Stimulated activated memory B cell treated with anti-CD40 and anti-IgM and Interleukin-4, amounts not matched to agents 10 μg/mL and 1 μg/mL and 100 μg/mL, for 72 hours (primary cell): Measurements from ENCODE around the gene FAM89B.

Experiments
- ATAC-seq: fragments of 150-1000 bp; cut with Tn5 transposase; 2 replicates; pipeline ENCODE4 v1.10.0; 2021
- H3K27ac Mint-ChIP-seq: one replicate; pipeline ENCODE4 v1.8.0; 2022; ENCODE audit warnings: mild to moderate bottlenecking, mixed read lengths
- H3K27me3 Mint-ChIP-seq: one replicate; pipeline ENCODE4 v1.8.0; 2022; ENCODE audit warnings: mixed read lengths
- H3K36me3 Mint-ChIP-seq: one replicate; pipeline ENCODE4 v1.8.0; 2022; ENCODE audit warnings: mixed read lengths
- H3K4me1 Mint-ChIP-seq: one replicate; pipeline ENCODE4 v1.8.0; 2022; ENCODE audit warnings: mixed read lengths
- H3K4me3 Mint-ChIP-seq: one replicate; pipeline ENCODE4 v1.8.0; 2022; ENCODE audit warnings: mild to moderate bottlenecking, moderate library complexity, mixed read lengths
- H3K9me3 Mint-ChIP-seq: one replicate; pipeline ENCODE4 v1.8.0; 2022; ENCODE audit warnings: mixed read lengths

FAM89B gene

GRCh38 chr11:65574109-65574810 lies 1.9 kb downstream of the FAM89B start:
- no peaks in the 10 kb centered on the region for H3K9me3 Mint-ChIP-seq
- no peaks in the 10 kb centered on the region for H3K27me3 Mint-ChIP-seq
- peak overlapping the region; percentile 90 for H3K4me3 Mint-ChIP-seq
- peak; percentile 59 for ATAC-seq
- peaks cover 16% of the 10 kb centered on the region for H3K36me3 Mint-ChIP-seq
- H3K27ac Mint-ChIP-seq, result peak overlapping the region; percentile 69
- H3K4me1 Mint-ChIP-seq, result peaks cover 72% of the 10 kb centered on the region

- Mint-ChIP-seq H3K27ac (peak overlapping the region; percentile 69), H3K4me3 (peak overlapping the region; percentile 82), H3K27me3 (no peaks in the 10 kb centered on the region), H3K36me3 (peaks cover 24% of the 10 kb centered on the region), H3K4me1 (peaks cover 70% of the 10 kb centered on the region), H3K9me3 (no peaks in the 10 kb centered on the region)
- ATAC-seq, result peak; percentile 0
Measured at GRCh38 chr11:65574811-65575567, 2.7 kb downstream of the FAM89B start.

GRCh38 chr11:65575568-65576231 lies 3.4 kb downstream of the FAM89B start, which contains the start of gene EHBP1L1:
Gene EHBP1L1, plus strand, starts transcription at chr11:65576053. Its CDS starts 250 bp downstream, at chr11:65576303.
- Mint-ChIP-seq H3K4me3 (peak within 1 kb of the TSS; percentile 85), H3K9me3 (no peaks in the 10 kb centered on the region), H3K27ac (peak within 1 kb of the TSS; percentile 69), H3K4me1 (peaks cover 64% of the 10 kb centered on the region), H3K27me3 (no peaks in the 10 kb centered on the region), H3K36me3 (peaks cover 29% of the 10 kb centered on the region)
- peak; percentile 56 for ATAC-seq

GRCh38 chr11:65576232-65576866 lies 4.0 kb downstream of the FAM89B start:
- H3K27ac Mint-ChIP-seq, result peak overlapping the region; percentile 69
- peaks cover 32% of the 10 kb centered on the region for H3K36me3 Mint-ChIP-seq
- ATAC-seq, result peak; percentile 0
- no peaks in the 10 kb centered on the region for H3K27me3 Mint-ChIP-seq
- H3K4me1 Mint-ChIP-seq, result peaks cover 57% of the 10 kb centered on the region
- peak overlapping the region; percentile 85 for H3K4me3 Mint-ChIP-seq
- no peaks in the 10 kb centered on the region for H3K9me3 Mint-ChIP-seq

- peaks cover 40% of the 10 kb centered on the region for H3K36me3 Mint-ChIP-seq
Measured at GRCh38 chr11:65576867-65577755, 4.8 kb downstream of the FAM89B start.

GRCh38 chr11:65577756-65578109 lies 5.4 kb downstream of the FAM89B start:
- Mint-ChIP-seq H3K27me3 (no peaks in the 10 kb centered on the region), H3K4me1 (peaks cover 56% of the 10 kb centered on the region), H3K9me3 (no peaks in the 10 kb centered on the region), H3K4me3 (peak overlapping the region; percentile 85), H3K27ac (peak overlapping the region; percentile 69), H3K36me3 (peaks cover 46% of the 10 kb centered on the region)
- no peak for ATAC-seq

More at GRCh38 chr11:65576867-65577755, 4.8 kb downstream of the FAM89B start:
- Mint-ChIP-seq H3K27ac (peak overlapping the region; percentile 69), H3K9me3 (no peaks in the 10 kb centered on the region), H3K4me3 (peak overlapping the region; percentile 85), H3K27me3 (no peaks in the 10 kb centered on the region), H3K4me1 (peaks cover 54% of the 10 kb centered on the region)
- ATAC-seq, result peak; percentile 10

- peaks cover 50% of the 10 kb centered on the region for H3K36me3 Mint-ChIP-seq
- no peaks in the 10 kb centered on the region for H3K27me3 Mint-ChIP-seq
- H3K4me3 Mint-ChIP-seq, result peak overlapping the region; percentile 85
- ATAC-seq, result no peak
- H3K4me1 Mint-ChIP-seq, result peaks cover 56% of the 10 kb centered on the region
- no peaks in the 10 kb centered on the region for H3K9me3 Mint-ChIP-seq
- peak overlapping the region; percentile 69 for H3K27ac Mint-ChIP-seq
Measured at GRCh38 chr11:65578134-65578533, 5.8 kb downstream of the FAM89B start.

GRCh38 chr11:65578667-65579066 lies 6.3 kb downstream of the FAM89B start:
- Mint-ChIP-seq H3K9me3 (no peaks in the 10 kb centered on the region), H3K4me3 (peak overlapping the region; percentile 85), H3K27me3 (no peaks in the 10 kb centered on the region), H3K27ac (peak overlapping the region; percentile 69), H3K4me1 (peaks cover 54% of the 10 kb centered on the region), H3K36me3 (peaks cover 55% of the 10 kb centered on the region)
- ATAC-seq, result no peak

GRCh38 chr11:65579291-65579690 lies 7.0 kb downstream of the FAM89B start:
- Mint-ChIP-seq H3K36me3 (peaks cover 57% of the 10 kb centered on the region), H3K4me1 (peaks cover 54% of the 10 kb centered on the region), H3K27ac (peak overlapping the region; percentile 69)

GRCh38 chr11:65580031-65580692 lies 7.8 kb downstream of the FAM89B start:
- no peaks in the 10 kb centered on the region for H3K27me3 Mint-ChIP-seq
- no peaks in the 10 kb centered on the region for H3K9me3 Mint-ChIP-seq
- peaks cover 50% of the 10 kb centered on the region for H3K4me1 Mint-ChIP-seq
- peak overlapping the region; percentile 48 for H3K27ac Mint-ChIP-seq
- H3K4me3 Mint-ChIP-seq, result no peak overlapping the region
- peaks cover 60% of the 10 kb centered on the region for H3K36me3 Mint-ChIP-seq
- no peak for ATAC-seq

More at GRCh38 chr11:65579291-65579690, 7.0 kb downstream of the FAM89B start:
- H3K27me3 Mint-ChIP-seq, result no peaks in the 10 kb centered on the region
- ATAC-seq, result no peak
- H3K4me3 Mint-ChIP-seq, result no peak overlapping the region
- no peaks in the 10 kb centered on the region for H3K9me3 Mint-ChIP-seq

- H3K27me3 Mint-ChIP-seq, result no peaks in the 10 kb centered on the region
- H3K9me3 Mint-ChIP-seq, result no peaks in the 10 kb centered on the region
- no peak for ATAC-seq
- peak overlapping the region; percentile 48 for H3K27ac Mint-ChIP-seq
- peaks cover 64% of the 10 kb centered on the region for H3K36me3 Mint-ChIP-seq
- H3K4me3 Mint-ChIP-seq, result no peak overlapping the region
- peaks cover 52% of the 10 kb centered on the region for H3K4me1 Mint-ChIP-seq
Measured at GRCh38 chr11:65580756-65581155, 8.4 kb downstream of the FAM89B start.

GRCh38 chr11:65581928-65582327 lies 9.6 kb downstream of the FAM89B start:
- H3K36me3 Mint-ChIP-seq, result peaks cover 76% of the 10 kb centered on the region
- peak overlapping the region; percentile 38 for H3K27ac Mint-ChIP-seq
- H3K4me1 Mint-ChIP-seq, result peaks cover 58% of the 10 kb centered on the region
- ATAC-seq, result no peak
- no peaks in the 10 kb centered on the region for H3K9me3 Mint-ChIP-seq
- no peaks in the 10 kb centered on the region for H3K27me3 Mint-ChIP-seq
- no peak overlapping the region for H3K4me3 Mint-ChIP-seq

- peaks cover 70% of the 10 kb centered on the region for H3K36me3 Mint-ChIP-seq
Measured at GRCh38 chr11:65583589-65583988, 11.3 kb downstream of the FAM89B start.

GRCh38 chr11:65584106-65584505 lies 11.8 kb downstream of the FAM89B start:
- no peak overlapping the region for H3K4me3 Mint-ChIP-seq
- H3K4me1 Mint-ChIP-seq, result peaks cover 61% of the 10 kb centered on the region
- no peak for ATAC-seq
- H3K27me3 Mint-ChIP-seq, result no peaks in the 10 kb centered on the region
- H3K27ac Mint-ChIP-seq, result peak overlapping the region; percentile 24
- H3K9me3 Mint-ChIP-seq, result no peaks in the 10 kb centered on the region
- peaks cover 65% of the 10 kb centered on the region for H3K36me3 Mint-ChIP-seq

More at GRCh38 chr11:65583589-65583988, 11.3 kb downstream of the FAM89B start:
- Mint-ChIP-seq H3K9me3 (no peaks in the 10 kb centered on the region), H3K4me3 (no peak overlapping the region), H3K27ac (peak overlapping the region; percentile 38), H3K27me3 (no peaks in the 10 kb centered on the region), H3K4me1 (peaks cover 61% of the 10 kb centered on the region)
- no peak for ATAC-seq
